Activated CD8-positive, alpha-beta T cell treated with anti-CD3 and anti-CD28 coated beads, Interleukin-2, amount 10 ng/mL, durations not matched to agents 7 days and 5 days (primary cell): Measurements from ENCODE around the gene PAX5. TPM values are rescaled to one million over a fixed set of nuclear protein-coding genes. Genes with fewer than 3 reads are reported as not detected.

ENCODE experiments used
- microRNA-seq: library from miRNA; unstranded; fragments of <30 nt; microRNA quantifications from one replicate; pipeline ENCODE4 v1.2.0, GENCODE V29; 2022
- total RNA-seq, 2 experiments: library from RNA; stranded (reverse); gene quantifications; one replicate each; pipeline ENCODE4 v1.2.3, GENCODE V29; 2021

The PAX5 gene
- total RNA-seq, 2 experiments from 2014 or later: 0.34 to 0.45 TPM

Small RNA genes within 50 kb of the gene (microRNA-seq; reads per million reads assigned to microRNA genes)
- not detected for gene MIR4475
- not detected for gene MIR4476
- not detected for gene MIR4540

Other genes starting within 250 kb of the PAX5 start
- 10 to 100 TPM; 22.3 to 24.5 TPM for gene ZCCHC7, start 86.3 kb upstream of the PAX5 start, total RNA-seq